GM12873 (cell line): ENCODE data around the gene MKNK1.

Experiments used
- TF ChIP-seq, protein P1 (sequence below): IDR thresholded peaks from 2 replicates; pipeline ENCODE4 v1.5.1; 2012; ENCODE audit warnings: low read depth, mild to moderate bottlenecking, moderate library complexity, low read length, control low read depth; ENCODE audit not compliant: insufficient read depth; ENCODE audit errors: missing control alignments

Gene MKNK1

DNA sequence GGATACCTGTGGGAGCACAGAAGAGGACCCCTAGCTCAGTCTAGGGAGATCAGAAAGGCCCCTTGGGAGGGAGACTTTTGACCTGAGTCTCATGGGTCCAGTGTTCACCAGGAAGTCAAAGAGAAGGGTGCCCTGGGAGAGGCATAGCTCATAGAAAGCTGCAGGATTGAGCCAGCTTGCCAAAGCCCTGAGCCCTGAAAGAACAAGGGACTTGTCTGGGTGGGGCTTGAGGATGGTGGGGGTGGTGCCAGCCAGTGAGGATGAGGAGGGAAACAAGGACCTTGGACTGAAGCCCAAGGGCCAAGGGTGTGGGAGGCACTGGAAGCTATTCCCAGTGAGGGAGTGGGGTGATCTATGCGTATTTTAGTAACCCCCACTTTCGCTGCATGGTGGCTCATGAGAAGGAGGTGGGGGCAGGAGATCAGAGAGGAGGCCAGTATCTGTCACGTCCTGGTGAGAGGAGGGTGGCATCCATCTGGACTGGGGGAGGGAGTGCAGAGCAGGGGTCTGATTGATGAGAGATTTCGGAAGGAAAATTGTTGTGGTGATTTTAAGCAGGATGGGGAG is 86.1 kb downstream of the MKNK1 start:
- TF ChIP-seq, protein P1, sequence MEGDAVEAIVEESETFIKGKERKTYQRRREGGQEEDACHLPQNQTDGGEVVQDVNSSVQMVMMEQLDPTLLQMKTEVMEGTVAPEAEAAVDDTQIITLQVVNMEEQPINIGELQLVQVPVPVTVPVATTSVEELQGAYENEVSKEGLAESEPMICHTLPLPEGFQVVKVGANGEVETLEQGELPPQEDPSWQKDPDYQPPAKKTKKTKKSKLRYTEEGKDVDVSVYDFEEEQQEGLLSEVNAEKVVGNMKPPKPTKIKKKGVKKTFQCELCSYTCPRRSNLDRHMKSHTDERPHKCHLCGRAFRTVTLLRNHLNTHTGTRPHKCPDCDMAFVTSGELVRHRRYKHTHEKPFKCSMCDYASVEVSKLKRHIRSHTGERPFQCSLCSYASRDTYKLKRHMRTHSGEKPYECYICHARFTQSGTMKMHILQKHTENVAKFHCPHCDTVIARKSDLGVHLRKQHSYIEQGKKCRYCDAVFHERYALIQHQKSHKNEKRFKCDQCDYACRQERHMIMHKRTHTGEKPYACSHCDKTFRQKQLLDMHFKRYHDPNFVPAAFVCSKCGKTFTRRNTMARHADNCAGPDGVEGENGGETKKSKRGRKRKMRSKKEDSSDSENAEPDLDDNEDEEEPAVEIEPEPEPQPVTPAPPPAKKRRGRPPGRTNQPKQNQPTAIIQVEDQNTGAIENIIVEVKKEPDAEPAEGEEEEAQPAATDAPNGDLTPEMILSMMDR, result no peak

DNA sequence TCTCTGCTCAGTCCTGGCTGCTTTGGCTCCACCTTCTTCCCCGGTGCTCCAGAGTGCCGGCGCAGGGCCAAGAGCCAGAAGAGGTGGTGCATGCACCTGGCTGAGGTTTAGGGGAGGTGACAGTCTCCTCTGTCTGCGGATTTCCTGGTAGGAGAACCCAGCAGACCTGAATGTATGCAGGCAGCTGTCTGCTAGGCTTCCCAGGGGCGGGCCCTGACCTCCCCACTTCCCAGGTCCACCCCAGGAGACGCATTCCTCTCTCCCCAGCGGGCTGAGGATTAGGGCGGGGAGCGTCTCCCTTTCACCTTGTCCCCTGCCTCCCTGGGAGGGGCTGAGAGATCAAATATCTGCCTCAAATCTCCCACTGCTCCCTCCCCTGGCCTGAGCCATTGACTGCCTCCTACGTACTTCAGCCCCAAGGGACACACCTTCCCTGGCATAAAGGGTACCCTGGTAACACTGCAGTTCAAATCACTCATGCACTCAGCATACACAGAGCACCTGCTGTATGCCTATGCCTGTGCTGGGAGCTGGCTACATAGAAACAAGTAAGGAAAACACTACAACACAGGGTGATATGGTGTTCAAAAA is 87.0 kb downstream of the MKNK1 start:
- TF ChIP-seq, protein P1, result no peak

- TF ChIP-seq, protein P1, result no peak
Measured at GRCh38 chr1:46516200-46516950, 87.7 kb downstream of the MKNK1 start.

- TF ChIP-seq, protein P1, result no peak
Measured at GRCh38 chr1:46515576-46515975, 88.5 kb downstream of the MKNK1 start.

GRCh38 chr1:46513536-46513935 is 90.5 kb downstream of the MKNK1 start:
- TF ChIP-seq, protein P1, result no peak

DNA sequence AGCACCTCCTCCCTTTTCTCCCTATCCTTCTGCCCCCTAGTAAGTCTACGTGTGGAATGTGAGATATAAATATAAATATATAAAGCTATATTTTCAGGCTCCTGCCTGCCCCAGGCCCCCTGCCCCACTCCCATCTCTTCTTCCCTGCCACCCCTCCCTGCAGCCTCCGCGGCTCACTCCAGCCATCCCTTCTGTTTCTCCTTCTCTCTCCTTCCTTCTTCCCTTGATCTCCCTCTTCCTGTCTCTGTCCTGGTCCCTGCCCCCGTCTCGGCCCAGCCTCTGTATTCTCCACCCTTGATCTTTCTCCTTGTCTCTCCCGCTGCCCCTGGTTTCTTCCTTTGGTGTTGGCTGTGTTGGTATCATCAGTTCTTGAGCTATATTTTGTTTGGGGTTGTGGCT is 91.3 kb downstream of the MKNK1 start:
- TF ChIP-seq, protein P1, result no peak

GRCh38 chr1:46512135-46512791 is 91.8 kb downstream of the MKNK1 start:
- TF ChIP-seq, protein P1, result no peak
